Measurements from ENCODE around the gene PDE4B. TPM values are rescaled to one million over a fixed set of nuclear protein-coding genes. Genes with fewer than 3 reads are reported as not detected.

Gene PDE4B
- total RNA-seq, 1 donor: 51.0 TPM

- no peak for DNase-seq (ENCODE audit: low read depth)
- TF ChIP-seq CTCF (IDR thresholded peaks at IDR 0.05; ENCODE audit: insufficient read depth, low read depth, low read length): no peak
- no peak overlapping the region for H3K4me3 ChIP-seq (ENCODE audit: low read depth, low read length)
Measured at GRCh38 chr1:65804584-65804983, 11.9 kb downstream of the PDE4B start.

GRCh38 chr1:65812065-65812464 lies 19.4 kb downstream of the PDE4B start:
- TF ChIP-seq CTCF (IDR thresholded peaks at IDR 0.05; ENCODE audit: insufficient read depth, low read depth, low read length): no peak
- DNase-seq (ENCODE audit: low read depth): peak; percentile 86
- H3K4me3 ChIP-seq (ENCODE audit: low read depth, low read length): no peak overlapping the region

- TF ChIP-seq CTCF (IDR thresholded peaks at IDR 0.05; ENCODE audit: insufficient read depth, low read depth, low read length): no peak
- no peak overlapping the region for H3K4me3 ChIP-seq (ENCODE audit: low read depth, low read length)
- DNase-seq (ENCODE audit: low read depth): no peak
Measured at GRCh38 chr1:65813956-65814355, 21.3 kb downstream of the PDE4B start.

GRCh38 chr1:65814752-65815151 lies 22.1 kb downstream of the PDE4B start:
- no peak for DNase-seq (ENCODE audit: low read depth)
- H3K4me3 ChIP-seq (ENCODE audit: low read depth, low read length): no peak overlapping the region
- no peak for TF ChIP-seq CTCF (IDR thresholded peaks at IDR 0.05; ENCODE audit: insufficient read depth, low read depth, low read length)

GRCh38 chr1:65817891-65818290 lies 25.2 kb downstream of the PDE4B start:
- no peak for DNase-seq (ENCODE audit: low read depth)
- no peak for TF ChIP-seq CTCF (IDR thresholded peaks at IDR 0.05; ENCODE audit: insufficient read depth, low read depth, low read length)
- H3K4me3 ChIP-seq (ENCODE audit: low read depth, low read length): no peak overlapping the region

- no peak for TF ChIP-seq CTCF (IDR thresholded peaks at IDR 0.05; ENCODE audit: insufficient read depth, low read depth, low read length)
- no peak for DNase-seq (ENCODE audit: low read depth)
- H3K4me3 ChIP-seq (ENCODE audit: low read depth, low read length): no peak overlapping the region
Measured at GRCh38 chr1:65818966-65819365, 26.3 kb downstream of the PDE4B start.

- no peak for TF ChIP-seq CTCF (IDR thresholded peaks at IDR 0.05; ENCODE audit: insufficient read depth, low read depth, low read length)
- no peak overlapping the region for H3K4me3 ChIP-seq (ENCODE audit: low read depth, low read length)
- DNase-seq (ENCODE audit: low read depth): peak; percentile 90
Measured at GRCh38 chr1:65820983-65821382, 28.3 kb downstream of the PDE4B start.

All from fibroblast of villous mesenchyme (primary cell).